ENCODE results near the gene PELO. TPM values are rescaled to one million over a fixed set of nuclear protein-coding genes. Genes with fewer than 3 reads are reported as not detected.

PELO gene
- polyA plus RNA-seq, 1 of the 3 experiments (the other 2 are of a cell fraction), result 10.7 TPM

GRCh38 chr5:52769061-52769460 is 18.7 kb upstream of the PELO start:
- no peaks in the 10 kb centered on the region for H3F3A ChIP-seq (replicated peaks; ENCODE audit: insufficient read depth)
- H2AFZ ChIP-seq (ENCODE audit: low read depth), result no peak overlapping the region
- H3K27ac ChIP-seq (ENCODE audit: low read depth in 2 of 2, low read length in 1 of 2), result no peak overlapping the region
- TF ChIP-seq MXI1 (IDR thresholded peaks at IDR 0.05; ENCODE audit: low read depth, low read length) (no peak), GATA2 (CRISPR knock-in tag; IDR thresholded peaks at IDR 0.05) (no peak), GABPA (IDR thresholded peaks at IDR 0.05; ENCODE audit: low read depth) (no peak), CTCF (IDR thresholded peaks at IDR 0.05) (no peak), YY1 (IDR thresholded peaks at IDR 0.05; ENCODE audit: low read depth) (no peak), USF2 (IDR thresholded peaks at IDR 0.05; ENCODE audit: borderline replicate concordance, low read depth, low read length) (no peak)
- no peak overlapping the region for H3K9ac ChIP-seq
- H3K36me3 ChIP-seq (replicated peaks in 1 of 2; ENCODE audit: control insufficient read depth in 1 of 2, insufficient read depth in 2 of 2, low read length in 1 of 2), result no peaks in the 10 kb centered on the region
- no peak for DNase-seq
- no peaks in the 10 kb centered on the region for H3K27me3 ChIP-seq (ENCODE audit: insufficient read depth)
- ChIA-PET POLR2A (no interaction called here), CTCF (no interaction called here)
- H3K4me2 ChIP-seq, result no peak overlapping the region
- no peaks in the 10 kb centered on the region for H4K20me1 ChIP-seq (ENCODE audit: insufficient read depth)
- H3K79me2 ChIP-seq (ENCODE audit: insufficient read depth), result no peaks in the 10 kb centered on the region
- no peaks in the 10 kb centered on the region for H3K9me3 ChIP-seq
- H3K4me3 ChIP-seq (ENCODE audit: low read depth in 2 of 2, low read length in 1 of 2), result no peak overlapping the region
- H3K4me1 ChIP-seq (ENCODE audit: control insufficient read depth in 1 of 2, insufficient read depth in 2 of 2, low read depth in 1 of 2, low read length in 1 of 2), result no peaks in the 10 kb centered on the region; a peak in 1 of 4 replicates
- 70% methylated on average over 5 of the region's 5 CpGs for WGBS (ENCODE audit: low lambda C conversion rate)
- H3K9me2 ChIP-seq, result no peaks in the 10 kb centered on the region

GRCh38 chr5:52770287-52770939 is 17.3 kb upstream of the PELO start:
- DNase-seq, result no peak
- no peaks in the 10 kb centered on the region for H4K20me1 ChIP-seq (ENCODE audit: insufficient read depth)
- POLR2A ChIA-PET, result no interaction called here
- TF ChIP-seq USF2 (IDR thresholded peaks at IDR 0.05; ENCODE audit: borderline replicate concordance, low read depth, low read length) (no peak), RCOR1 (IDR thresholded peaks at IDR 0.05; ENCODE audit: low read length) (no peak), GATA2 (CRISPR knock-in tag; IDR thresholded peaks at IDR 0.05) (0 out of 2 replicates have a peak, but pooled peaks have one; percentile 23)
- 87% methylated on average over 4 of the region's 4 CpGs for WGBS (ENCODE audit: low lambda C conversion rate)
- H3K4me1 ChIP-seq (ENCODE audit: control insufficient read depth in 1 of 2, insufficient read depth in 2 of 2, low read depth in 1 of 2, low read length in 1 of 2), result no peaks in the 10 kb centered on the region; a peak in 1 of 4 replicates
- no peak overlapping the region for H3K4me2 ChIP-seq
- CTCF ChIA-PET, result no interaction called here
- H3K27ac ChIP-seq (ENCODE audit: low read depth in 2 of 2, low read length in 1 of 2), result no peak overlapping the region
- H3F3A ChIP-seq (replicated peaks; ENCODE audit: insufficient read depth), result no peaks in the 10 kb centered on the region
- H3K36me3 ChIP-seq (replicated peaks in 1 of 2; ENCODE audit: control insufficient read depth in 1 of 2, insufficient read depth in 2 of 2, low read length in 1 of 2), result no peaks in the 10 kb centered on the region
- no peaks in the 10 kb centered on the region for H3K27me3 ChIP-seq (ENCODE audit: insufficient read depth)
- no peak overlapping the region for H2AFZ ChIP-seq (ENCODE audit: low read depth)
- H3K9ac ChIP-seq, result no peak overlapping the region
- H3K9me3 ChIP-seq, result no peaks in the 10 kb centered on the region
- H3K4me3 ChIP-seq (ENCODE audit: low read depth in 2 of 2, low read length in 1 of 2), result no peak overlapping the region
- H3K9me2 ChIP-seq, result no peaks in the 10 kb centered on the region
- H3K79me2 ChIP-seq (ENCODE audit: insufficient read depth), result no peaks in the 10 kb centered on the region
